Measurements from ENCODE around the gene ATP2A2.

The ATP2A2 gene

DNA sequence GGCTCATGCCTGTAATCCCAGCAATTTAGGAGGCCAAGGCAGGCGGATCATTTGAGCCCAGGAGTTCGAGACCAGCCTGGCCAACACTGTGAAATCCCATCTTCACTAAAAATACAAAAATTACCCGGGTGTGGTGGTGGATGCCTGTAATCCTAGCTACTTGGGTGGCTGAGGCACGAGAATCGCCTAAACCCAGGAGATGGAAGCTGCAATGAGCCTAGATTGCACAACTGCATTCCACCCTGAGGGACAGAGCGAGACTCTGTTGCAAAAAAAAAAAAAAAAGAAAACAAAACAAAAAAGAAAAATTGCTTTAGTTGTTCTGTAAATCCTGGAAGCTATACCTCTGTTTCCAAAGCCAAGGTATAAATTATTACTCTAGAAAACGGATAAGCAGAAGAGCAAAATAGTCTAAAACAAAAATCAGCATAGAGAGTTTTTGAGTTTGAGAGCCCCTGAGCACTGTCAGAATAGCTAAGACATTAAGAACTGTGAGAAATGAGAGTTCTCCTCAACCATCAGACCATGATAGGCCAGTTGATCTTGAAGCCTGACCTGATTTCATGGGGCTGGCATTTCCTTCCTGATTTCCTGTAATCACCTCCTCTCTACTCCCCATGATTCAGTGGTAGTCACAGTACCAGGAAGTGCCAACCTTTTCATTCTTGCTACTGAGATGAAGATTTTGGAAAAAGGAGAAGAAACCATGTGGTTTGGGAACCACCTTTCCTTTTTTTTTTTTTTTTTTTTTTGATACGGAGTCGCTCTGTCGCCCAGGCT is 31.7 kb downstream of the ATP2A2 start:
- peak; percentile 87 for ATAC-seq (ENCODE audit: low read depth)
- DNase-seq (ENCODE audit: low spot score) = no peak
- no peaks in the 10 kb centered on the region for H3K27me3 ChIP-seq (ENCODE audit: insufficient read depth, poor library complexity, severe bottlenecking)
- H3K4me3 ChIP-seq (ENCODE audit: severe bottlenecking) = no peak overlapping the region
- H3K9me3 ChIP-seq (ENCODE audit: severe bottlenecking) = no peaks in the 10 kb centered on the region
- TF ChIP-seq, protein P1, sequence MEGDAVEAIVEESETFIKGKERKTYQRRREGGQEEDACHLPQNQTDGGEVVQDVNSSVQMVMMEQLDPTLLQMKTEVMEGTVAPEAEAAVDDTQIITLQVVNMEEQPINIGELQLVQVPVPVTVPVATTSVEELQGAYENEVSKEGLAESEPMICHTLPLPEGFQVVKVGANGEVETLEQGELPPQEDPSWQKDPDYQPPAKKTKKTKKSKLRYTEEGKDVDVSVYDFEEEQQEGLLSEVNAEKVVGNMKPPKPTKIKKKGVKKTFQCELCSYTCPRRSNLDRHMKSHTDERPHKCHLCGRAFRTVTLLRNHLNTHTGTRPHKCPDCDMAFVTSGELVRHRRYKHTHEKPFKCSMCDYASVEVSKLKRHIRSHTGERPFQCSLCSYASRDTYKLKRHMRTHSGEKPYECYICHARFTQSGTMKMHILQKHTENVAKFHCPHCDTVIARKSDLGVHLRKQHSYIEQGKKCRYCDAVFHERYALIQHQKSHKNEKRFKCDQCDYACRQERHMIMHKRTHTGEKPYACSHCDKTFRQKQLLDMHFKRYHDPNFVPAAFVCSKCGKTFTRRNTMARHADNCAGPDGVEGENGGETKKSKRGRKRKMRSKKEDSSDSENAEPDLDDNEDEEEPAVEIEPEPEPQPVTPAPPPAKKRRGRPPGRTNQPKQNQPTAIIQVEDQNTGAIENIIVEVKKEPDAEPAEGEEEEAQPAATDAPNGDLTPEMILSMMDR (IDR thresholded peaks at IDR 0.05; ENCODE audit: poor library complexity, severe bottlenecking) = no peak
- H3K4me1 ChIP-seq (ENCODE audit: insufficient read depth, poor library complexity, severe bottlenecking) = peaks cover 80% of the 10 kb centered on the region
- peaks cover 84% of the 10 kb centered on the region for H3K36me3 ChIP-seq (ENCODE audit: low read depth)
- H3K27ac ChIP-seq (ENCODE audit: poor library complexity, severe bottlenecking) = peak overlapping the region; percentile 96

DNA sequence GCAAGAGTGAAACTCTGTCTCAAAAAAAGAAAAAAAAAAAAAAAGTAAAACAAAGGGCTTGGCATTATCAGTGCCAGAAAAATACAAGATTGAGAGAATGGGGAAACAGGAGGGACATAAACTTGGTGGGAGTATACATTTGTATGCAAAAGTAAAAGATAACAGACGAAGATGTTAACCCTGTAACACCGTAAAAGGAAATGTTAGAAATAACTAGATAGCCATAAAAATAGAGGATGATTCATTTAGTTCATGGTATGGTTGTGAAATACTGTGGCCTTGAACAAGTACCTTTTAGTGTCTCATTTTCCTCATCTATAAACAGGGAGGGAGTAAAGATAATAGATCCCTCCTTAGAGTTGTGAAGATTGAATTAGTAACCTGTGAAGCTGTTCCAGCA is 33.3 kb downstream of the ATP2A2 start:
- TF ChIP-seq, protein P1 (IDR thresholded peaks at IDR 0.05; ENCODE audit: poor library complexity, severe bottlenecking) = no peak
- H3K4me1 ChIP-seq (ENCODE audit: insufficient read depth, poor library complexity, severe bottlenecking) = peaks cover 73% of the 10 kb centered on the region
- no peaks in the 10 kb centered on the region for H3K9me3 ChIP-seq (ENCODE audit: severe bottlenecking)
- no peaks in the 10 kb centered on the region for H3K27me3 ChIP-seq (ENCODE audit: insufficient read depth, poor library complexity, severe bottlenecking)
- ATAC-seq (ENCODE audit: low read depth) (peak; percentile 66), DNase-seq (ENCODE audit: low spot score) (no peak)
- H3K36me3 ChIP-seq (ENCODE audit: low read depth) = peaks cover 84% of the 10 kb centered on the region
- H3K4me3 ChIP-seq (ENCODE audit: severe bottlenecking) = no peak overlapping the region
- peak overlapping the region; percentile 96 for H3K27ac ChIP-seq (ENCODE audit: poor library complexity, severe bottlenecking)

DNA sequence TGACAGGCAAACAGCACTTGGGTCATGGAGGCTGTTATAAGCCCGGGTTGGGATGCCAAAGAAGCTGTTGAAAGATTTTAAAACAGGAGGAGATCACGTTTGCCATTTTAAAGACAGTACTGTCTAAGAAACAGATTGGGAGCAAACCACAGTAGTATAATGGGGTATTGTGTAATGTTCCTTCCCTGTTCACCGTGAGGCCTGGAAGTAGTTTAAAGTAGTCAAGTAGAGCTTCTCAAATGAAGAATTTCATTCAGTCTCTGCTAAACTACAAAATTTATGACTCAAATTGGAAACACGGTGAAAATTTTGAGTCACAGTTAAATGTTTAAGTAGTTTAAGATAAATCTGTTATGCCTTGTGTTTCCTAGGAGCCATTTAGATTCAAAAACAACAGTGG is 35.8 kb downstream of the ATP2A2 start:
- Histone ChIP-seq H3K9me3 (ENCODE audit: severe bottlenecking) (no peaks in the 10 kb centered on the region), H3K4me1 (ENCODE audit: insufficient read depth, poor library complexity, severe bottlenecking) (peaks cover 52% of the 10 kb centered on the region), H3K27me3 (ENCODE audit: insufficient read depth, poor library complexity, severe bottlenecking) (no peaks in the 10 kb centered on the region), H3K36me3 (ENCODE audit: low read depth) (peaks cover 86% of the 10 kb centered on the region), H3K27ac (ENCODE audit: poor library complexity, severe bottlenecking) (peak overlapping the region; percentile 96), H3K4me3 (ENCODE audit: severe bottlenecking) (no peak overlapping the region)
- ATAC-seq (ENCODE audit: low read depth) (peak; percentile 16; the same call in 1 of the 3 replicates), DNase-seq (ENCODE audit: low spot score) (no peak)
- TF ChIP-seq, protein P1 (IDR thresholded peaks at IDR 0.05; ENCODE audit: poor library complexity, severe bottlenecking) = no peak

DNA sequence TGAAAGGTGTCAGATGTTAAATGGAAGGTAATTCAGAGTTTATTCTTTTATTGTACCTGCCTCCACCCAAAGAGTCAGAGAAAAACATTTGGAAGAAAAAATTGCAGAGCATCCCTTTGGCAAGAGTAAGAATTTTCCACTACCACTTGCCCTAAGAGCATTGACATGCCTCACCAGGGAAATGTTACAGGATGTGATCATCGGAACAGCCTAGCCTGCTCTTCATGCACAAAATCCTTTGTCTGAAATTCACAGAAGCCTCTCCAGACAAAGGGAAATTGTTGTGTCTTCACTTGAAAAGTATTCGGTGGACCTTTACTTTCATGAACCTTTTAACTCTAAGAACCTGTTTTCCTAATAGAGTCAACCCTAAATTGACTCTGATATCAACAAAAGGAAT is 36.9 kb downstream of the ATP2A2 start:
- Histone ChIP-seq H3K4me1 (ENCODE audit: insufficient read depth, poor library complexity, severe bottlenecking) (peaks cover 41% of the 10 kb centered on the region), H3K4me3 (ENCODE audit: severe bottlenecking) (no peak overlapping the region), H3K27me3 (ENCODE audit: insufficient read depth, poor library complexity, severe bottlenecking) (no peaks in the 10 kb centered on the region), H3K27ac (ENCODE audit: poor library complexity, severe bottlenecking) (peak overlapping the region; percentile 96), H3K36me3 (ENCODE audit: low read depth) (peaks cover 91% of the 10 kb centered on the region), H3K9me3 (ENCODE audit: severe bottlenecking) (no peaks in the 10 kb centered on the region)
- TF ChIP-seq, protein P1 (IDR thresholded peaks at IDR 0.05; ENCODE audit: poor library complexity, severe bottlenecking) = no peak
- ATAC-seq (ENCODE audit: low read depth) (no peak), DNase-seq (ENCODE audit: low spot score) (no peak)

DNA sequence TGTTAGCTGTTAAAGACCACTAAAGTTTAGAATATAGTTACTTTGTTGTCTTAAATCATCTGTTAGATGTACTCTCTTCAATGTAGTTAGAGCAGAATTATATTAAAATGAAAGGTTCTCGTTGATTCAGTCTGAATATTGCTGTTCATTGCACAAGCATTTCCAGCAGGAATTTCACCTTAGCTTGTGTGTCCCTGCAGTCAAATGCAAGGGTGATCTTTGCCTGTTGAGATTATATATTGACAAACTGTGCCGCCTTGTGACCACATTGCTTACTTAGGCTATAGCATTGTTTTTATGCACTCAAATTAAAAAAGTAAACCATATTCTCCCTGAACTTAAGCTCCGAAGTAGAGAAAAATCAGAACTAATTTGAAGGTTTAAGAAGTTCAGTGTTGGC is 39.5 kb downstream of the ATP2A2 start:
- Histone ChIP-seq H3K27me3 (ENCODE audit: insufficient read depth, poor library complexity, severe bottlenecking) (no peaks in the 10 kb centered on the region), H3K36me3 (ENCODE audit: low read depth) (peaks cover 97% of the 10 kb centered on the region), H3K9me3 (ENCODE audit: severe bottlenecking) (no peaks in the 10 kb centered on the region), H3K27ac (ENCODE audit: poor library complexity, severe bottlenecking) (no peak overlapping the region), H3K4me1 (ENCODE audit: insufficient read depth, poor library complexity, severe bottlenecking) (peaks cover 17% of the 10 kb centered on the region), H3K4me3 (ENCODE audit: severe bottlenecking) (no peak overlapping the region)
- no peak for DNase-seq (ENCODE audit: low spot score)
- TF ChIP-seq, protein P1 (IDR thresholded peaks at IDR 0.05; ENCODE audit: poor library complexity, severe bottlenecking) = no peak
- no peak for ATAC-seq (ENCODE audit: low read depth)
